T-helper 1 cell treated with Interleukin-12 subunit alpha and Interleukin-12 subunit beta and Interleukin-4 antibody, amounts not matched to agents 30 ng/mL and 1 ng/mL, for 36 hours (primary cell): ENCODE data around the gene ROGDI. TPM values are rescaled to one million over a fixed set of nuclear protein-coding genes. Genes with fewer than 3 reads are reported as not detected.

Source experiments
- intact Hi-C: fragments of 100-400 bp; cut with micrococcal nuclease; formaldehyde crosslinking; loops from one replicate; pipeline ENCODE4 v1.15.1; 2024
- total RNA-seq: library from RNA; stranded (reverse); gene quantifications from 2 replicates; pipeline ENCODE4 v1.2.3, GENCODE V29; 2022

Gene ROGDI
- total RNA-seq, 1 donor from 2014 or later = 5.5 TPM

- intact Hi-C loops = no loop called here
Measured at GRCh38 chr16:4814542-4815173, 12.2 kb upstream of the ROGDI start.

GRCh38 chr16:4814046-4814445 lies 11.6 kb upstream of the ROGDI start:
- intact Hi-C loops = no loop called here

GRCh38 chr16:4813251-4814003 lies 11.0 kb upstream of the ROGDI start:
- intact Hi-C loops = no loop called here

- intact Hi-C loops = no loop called here
Measured at GRCh38 chr16:4811773-4812172, 9.3 kb upstream of the ROGDI start.

- intact Hi-C loops = no loop called here
Measured at GRCh38 chr16:4811242-4811641, 8.8 kb upstream of the ROGDI start.

- intact Hi-C loops = no loop called here
Measured at GRCh38 chr16:4806280-4806679, 3.8 kb upstream of the ROGDI start.

GRCh38 chr16:4805231-4805630 lies 2.8 kb upstream of the ROGDI start:
- intact Hi-C loops = no loop called here

- intact Hi-C loops = loop anchor here (1.0 to 5.0 kb wide), 4 partner anchors 179 to 552 kb away; partner anchors contain the start of genes CORO7, MGRN1 and NAGPA
Measured at GRCh38 chr16:4803898-4804762, 1.7 kb upstream of the ROGDI start.

GRCh38 chr16:4803401-4803844 lies 990 bp upstream of the ROGDI start:
- intact Hi-C loops = loop anchor here (1.0 to 5.0 kb wide), 4 partner anchors 179 to 551 kb away; partner anchors contain the start of genes CORO7, MGRN1 and NAGPA

GRCh38 chr16:4802659-4803287 lies 340 bp upstream of the ROGDI start:
- intact Hi-C loops = loop anchor here (1.0 to 5.0 kb wide), 11 partner anchors 34 to 550 kb away; partner anchors contain the start of genes ALG1, ANKS3, CORO7 and DNAAF8

- intact Hi-C loops = loop anchor here (5.0 kb wide), 1 partner anchor 549 kb away; no protein-coding TSS in a partner anchor
Measured at GRCh38 chr16:4801051-4801961, 1.1 kb downstream of the ROGDI start.

GRCh38 chr16:4800290-4801041 lies 2.0 kb downstream of the ROGDI start:
- intact Hi-C loops = loop anchor here (5.0 kb wide), 1 partner anchor 548 kb away; no protein-coding TSS in a partner anchor

GRCh38 chr16:4799171-4799855 lies 3.1 kb downstream of the ROGDI start:
- intact Hi-C loops = no loop called here

GRCh38 chr16:4798456-4798855 lies 4.0 kb downstream of the ROGDI start:
- intact Hi-C loops = no loop called here

GRCh38 chr16:4797805-4798252 lies 4.6 kb downstream of the ROGDI start:
- intact Hi-C loops = no loop called here

GRCh38 chr16:4796982-4797804 lies 5.2 kb downstream of the ROGDI start:
- intact Hi-C loops = no loop called here

- intact Hi-C loops = no loop called here
Measured at GRCh38 chr16:4795828-4796572, 6.4 kb downstream of the ROGDI start.
